Stimulated activated CD4-positive, alpha-beta T cell treated with anti-CD3 and anti-CD28 coated beads, Interleukin-2, amount 100 ng/mL, for 48 hours (primary cell): ENCODE measurements around the gene IRGM.
"Not testable (repeated sequence)": the region's sequence is repeated elsewhere in the genome, so short reads cannot be mapped to it uniquely, and the experiment has no call there.

Experiments used
- DNase-seq, 2 donors: peaks; one replicate each; pipeline ENCODE4 v3.0.0-alpha.2; 2020

IRGM gene, protein sequence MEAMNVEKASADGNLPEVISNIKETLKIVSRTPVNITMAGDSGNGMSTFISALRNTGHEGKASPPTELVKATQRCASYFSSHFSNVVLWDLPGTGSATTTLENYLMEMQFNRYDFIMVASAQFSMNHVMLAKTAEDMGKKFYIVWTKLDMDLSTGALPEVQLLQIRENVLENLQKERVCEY

DNA sequence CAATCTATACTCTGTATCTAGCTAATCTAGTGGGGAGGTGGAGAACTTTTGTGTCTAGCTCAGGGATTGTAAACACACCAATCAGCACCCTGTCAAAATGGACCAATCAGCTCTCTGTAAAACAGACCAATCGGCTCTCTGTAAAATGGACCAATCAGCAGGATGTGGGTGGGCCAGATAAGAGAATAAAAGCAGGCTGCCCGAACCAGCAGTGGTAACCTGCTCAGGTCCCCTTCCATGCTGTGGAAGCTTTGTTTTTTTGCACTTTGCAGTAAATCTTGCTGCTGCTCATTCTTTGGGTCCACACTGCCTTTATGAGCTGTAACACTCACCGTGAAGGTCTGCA, at the start of gene IRGM:
TSS of gene IRGM (plus strand) at position 214 of the 346 bp plus-strand sequence. CDS start 1,603 bp downstream, outside the sequence.
- DNase-seq = not testable (repeated sequence)

DNA sequence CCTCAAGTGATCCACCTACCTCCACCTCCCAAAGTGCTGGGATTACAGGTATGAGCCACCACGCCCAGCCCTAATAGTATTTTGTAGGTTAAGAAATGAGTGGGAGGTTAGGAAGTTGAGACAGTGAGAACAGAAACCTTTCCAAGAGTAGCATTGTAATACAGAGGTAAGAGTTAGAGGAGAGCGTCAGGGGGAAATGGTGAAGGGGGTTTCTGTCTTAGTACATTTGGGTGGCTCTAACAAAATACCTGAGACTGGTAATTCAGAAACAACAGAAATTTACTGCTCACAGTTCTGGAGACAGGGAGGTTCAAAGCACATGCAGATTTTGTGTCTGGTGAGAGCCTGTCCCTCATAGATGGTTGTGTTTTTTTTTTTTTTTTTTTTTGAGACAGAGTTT, 48.9 kb upstream of the IRGM start:
- DNase-seq = no peak

DNA sequence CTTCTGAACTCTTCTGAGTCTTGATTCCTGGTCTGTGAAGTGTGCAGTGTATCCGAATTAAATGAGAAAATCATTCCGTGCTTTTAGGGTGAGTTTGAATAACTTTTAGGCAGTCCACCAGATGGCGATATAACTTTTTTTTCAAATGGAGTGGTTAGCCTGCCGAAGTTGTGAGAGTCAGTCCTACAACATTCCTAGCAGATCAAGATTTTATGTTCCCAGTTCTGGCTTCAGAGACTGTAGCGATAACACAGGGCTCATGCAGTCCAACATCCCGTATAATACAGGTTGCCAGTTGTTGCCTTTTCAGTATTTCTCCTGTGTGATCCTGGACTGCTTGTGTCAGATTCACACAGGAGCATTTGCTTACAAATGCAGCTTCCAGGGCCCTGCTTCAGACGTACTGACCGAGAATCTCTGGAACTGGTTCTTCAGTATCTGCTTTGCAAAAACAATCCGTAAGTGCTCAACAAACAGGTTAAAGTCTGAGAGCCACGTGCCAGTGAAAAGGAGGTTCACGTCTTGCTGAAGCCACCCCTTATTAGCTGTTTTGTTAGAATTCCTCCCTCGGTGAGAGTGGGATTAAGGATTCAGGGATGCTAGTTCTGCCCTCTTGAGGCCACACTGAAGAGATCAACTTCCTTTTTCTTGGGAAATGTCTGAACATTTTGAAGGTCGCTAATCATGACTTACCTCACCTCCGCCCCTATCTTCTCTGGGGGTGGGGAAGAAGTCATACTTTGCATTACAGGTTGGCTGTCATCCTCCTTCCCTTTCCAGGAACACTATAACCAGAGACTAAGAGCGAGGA, 45.0 kb upstream of the IRGM start:
- DNase-seq = no peak

DNA sequence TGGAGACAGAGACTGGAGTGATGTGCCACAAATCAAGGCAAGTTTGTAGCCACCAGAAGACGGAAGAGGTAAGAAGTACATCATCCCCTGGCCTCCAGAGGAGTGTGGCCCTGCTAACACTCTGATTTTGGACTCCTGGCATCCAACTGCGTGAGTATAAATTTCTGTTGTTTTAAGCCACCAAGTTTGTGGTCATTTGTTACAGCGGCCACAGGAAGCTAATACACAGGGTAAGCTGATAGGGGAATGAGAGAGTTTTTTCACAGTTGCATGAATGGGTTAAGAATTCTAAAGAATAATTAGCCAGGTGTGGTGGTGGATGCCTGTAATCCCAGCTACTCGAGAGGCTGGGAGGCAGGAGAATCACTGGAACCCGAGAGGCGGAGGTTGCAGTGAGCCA, 41.9 kb upstream of the IRGM start:
- no peak for DNase-seq

DNA sequence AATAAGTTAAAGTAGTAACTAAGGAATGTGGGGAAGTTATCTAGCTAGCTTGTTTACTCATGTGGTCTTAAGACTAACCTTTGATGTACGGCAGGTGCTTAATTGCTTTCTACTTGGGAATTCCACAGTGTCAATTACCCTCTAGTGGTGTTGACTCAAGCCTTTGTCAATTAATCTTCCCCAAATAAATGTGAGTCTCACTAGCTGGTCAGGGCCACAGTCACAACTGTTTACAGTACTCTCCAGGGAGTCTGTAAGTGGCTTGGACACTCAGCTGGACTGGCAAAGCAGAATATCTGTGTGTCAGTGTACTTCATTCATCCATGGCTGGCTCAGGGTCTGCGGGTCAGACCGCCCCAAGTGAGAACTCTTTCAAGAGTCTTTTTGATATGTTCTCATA, 37.0 kb upstream of the IRGM start:
- DNase-seq = no peak

DNA sequence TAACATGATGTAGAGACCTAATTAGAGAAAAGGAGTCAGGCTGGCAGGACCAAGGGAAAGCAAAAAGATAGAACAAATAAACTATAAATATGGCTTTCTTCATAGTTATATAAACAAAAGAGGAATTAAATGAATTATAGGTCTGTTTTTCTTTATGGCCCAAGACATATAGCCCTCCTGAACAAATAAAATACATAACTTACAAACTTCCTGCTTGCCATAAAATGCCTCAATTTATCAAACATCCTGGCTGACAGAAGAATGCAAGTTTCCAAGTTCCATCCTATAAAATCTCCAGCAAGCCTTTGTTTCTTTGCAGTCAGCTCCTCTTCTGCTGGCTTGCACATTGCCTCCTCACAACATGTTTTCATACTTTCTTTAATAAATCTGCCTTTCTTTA, 31.3 kb upstream of the IRGM start:
- no peak for DNase-seq

DNA sequence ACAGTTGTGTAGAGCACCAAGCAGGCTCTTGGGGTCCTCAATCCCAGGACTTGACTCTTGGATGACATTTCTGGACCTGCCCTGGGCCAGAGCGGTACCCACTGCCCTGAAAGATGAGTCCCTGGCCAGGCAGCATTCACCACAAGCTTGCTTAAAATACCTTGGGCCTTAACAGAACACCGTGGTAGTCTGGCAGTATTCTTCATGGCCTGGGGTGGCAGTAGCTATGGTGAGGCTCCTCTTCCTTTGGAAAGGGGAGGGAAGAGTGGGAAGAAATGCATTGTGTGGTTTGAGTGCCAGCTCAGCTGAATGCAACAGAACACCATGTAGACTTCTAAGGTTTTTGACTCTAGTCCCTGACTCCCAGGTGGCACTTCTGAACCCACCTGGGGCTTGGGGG, 29.4 kb upstream of the IRGM start:
- no peak for DNase-seq

DNA sequence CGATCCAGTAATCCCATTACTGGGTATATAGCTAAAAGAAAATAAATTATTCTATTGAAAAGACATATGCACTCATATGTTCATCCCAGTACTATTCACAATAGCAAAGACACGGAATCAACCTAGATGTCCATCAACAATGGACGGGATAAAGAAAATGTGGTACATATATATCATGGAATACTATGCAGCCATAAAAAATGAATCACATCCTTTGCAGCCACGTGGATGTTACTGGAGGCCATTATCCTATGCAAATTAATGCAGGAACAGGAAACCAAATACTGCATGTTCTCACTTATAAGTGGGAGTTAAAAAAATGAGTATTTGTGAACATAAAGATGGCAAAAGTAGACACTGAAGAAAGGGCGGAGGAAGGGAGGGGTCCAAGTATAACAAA, 16.6 kb upstream of the IRGM start:
- no peak for DNase-seq

DNA sequence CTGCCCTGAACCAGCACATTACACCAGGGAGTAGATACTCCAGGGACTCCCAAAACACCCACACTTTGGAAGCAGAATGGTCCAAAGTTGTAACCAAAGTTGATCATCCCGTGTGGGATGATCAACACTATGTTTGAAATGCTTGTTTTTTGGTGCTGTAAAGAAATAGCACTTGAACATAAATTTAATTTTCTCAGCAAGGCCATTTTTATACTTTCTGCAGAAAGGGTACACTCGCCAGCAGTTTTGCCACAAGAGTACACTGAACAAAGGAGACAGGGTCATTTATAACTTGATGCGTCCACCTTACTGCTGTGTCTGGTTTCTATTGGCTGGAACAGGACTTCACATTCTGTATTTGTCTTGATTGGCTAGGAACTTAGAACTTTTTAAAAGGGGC, 14.5 kb upstream of the IRGM start:
- not testable (repeated sequence) for DNase-seq

DNA sequence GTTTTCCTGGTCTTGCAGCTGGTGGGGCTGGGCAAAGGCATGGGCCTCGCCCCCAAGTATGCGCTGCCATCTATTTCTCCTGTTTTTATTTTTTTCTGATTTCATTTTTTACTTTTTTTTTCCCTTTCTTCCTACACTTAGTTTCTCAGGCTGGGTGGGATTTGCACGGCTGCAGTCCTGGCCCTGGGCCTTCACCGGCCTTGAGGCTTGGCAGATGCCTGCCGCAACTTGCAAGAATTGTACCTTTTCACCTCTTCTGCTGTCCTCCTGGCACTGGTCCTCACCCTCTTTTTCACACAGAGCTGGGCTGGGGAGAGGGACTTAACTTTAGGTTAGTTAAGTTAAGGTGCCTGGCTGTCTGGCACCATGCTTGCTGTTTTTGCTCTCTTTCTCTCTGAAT, 10.3 kb upstream of the IRGM start:
- no peak for DNase-seq

DNA sequence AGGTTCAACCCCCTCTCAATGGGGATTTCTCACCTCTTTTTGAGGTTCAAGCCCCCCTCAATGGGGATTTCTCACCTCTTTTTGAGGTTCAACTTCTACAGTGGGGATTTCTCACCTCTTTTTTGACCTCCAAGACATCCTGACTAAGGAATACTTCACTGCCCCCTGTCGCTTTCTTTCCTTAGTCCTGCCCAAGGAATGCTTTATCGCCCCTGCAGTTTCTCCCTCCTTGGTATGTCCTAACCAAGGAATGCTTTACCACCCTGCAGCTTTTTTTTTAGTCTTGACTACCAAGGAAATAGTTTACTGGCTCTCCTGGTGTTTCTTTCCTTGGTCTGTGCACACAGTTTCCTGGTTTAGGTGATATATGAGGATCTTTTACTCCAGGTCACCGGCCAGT, 9.6 kb upstream of the IRGM start:
- no peak for DNase-seq

DNA sequence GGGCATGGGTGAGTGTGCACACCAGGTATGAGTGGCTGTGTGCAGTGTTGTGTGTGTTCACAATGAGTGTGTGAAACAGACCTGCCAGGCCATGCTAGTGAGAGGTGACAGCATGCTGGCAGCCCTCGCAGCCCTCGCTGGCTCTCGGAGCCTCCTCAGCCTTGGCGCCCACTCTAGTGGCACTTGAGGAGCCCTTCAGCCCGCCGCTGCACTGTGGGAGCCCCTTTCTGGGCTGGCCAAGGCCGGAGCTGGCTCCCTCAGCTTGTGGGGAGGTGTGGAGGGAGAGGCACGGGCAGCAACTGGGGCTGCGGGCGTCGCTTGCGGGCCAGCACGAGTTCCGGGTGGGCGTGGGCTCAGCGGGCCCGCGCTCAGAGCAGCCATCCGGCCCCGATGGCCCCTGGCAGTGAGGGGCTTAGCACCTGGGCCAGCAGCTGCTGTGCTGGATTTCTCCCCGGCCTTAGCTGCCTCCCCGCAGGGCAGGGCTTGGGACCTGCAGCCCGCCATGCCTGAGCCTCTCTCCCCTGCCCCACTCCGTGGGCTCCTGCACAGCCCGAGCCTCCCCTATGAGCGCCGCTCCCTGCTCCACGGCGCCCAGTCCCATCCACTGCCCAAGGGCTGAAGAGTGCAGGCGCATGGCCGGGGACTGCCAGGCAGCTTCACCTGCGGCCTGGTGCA, 999 bp upstream of the IRGM start:
- DNase-seq = not testable (repeated sequence)

DNA sequence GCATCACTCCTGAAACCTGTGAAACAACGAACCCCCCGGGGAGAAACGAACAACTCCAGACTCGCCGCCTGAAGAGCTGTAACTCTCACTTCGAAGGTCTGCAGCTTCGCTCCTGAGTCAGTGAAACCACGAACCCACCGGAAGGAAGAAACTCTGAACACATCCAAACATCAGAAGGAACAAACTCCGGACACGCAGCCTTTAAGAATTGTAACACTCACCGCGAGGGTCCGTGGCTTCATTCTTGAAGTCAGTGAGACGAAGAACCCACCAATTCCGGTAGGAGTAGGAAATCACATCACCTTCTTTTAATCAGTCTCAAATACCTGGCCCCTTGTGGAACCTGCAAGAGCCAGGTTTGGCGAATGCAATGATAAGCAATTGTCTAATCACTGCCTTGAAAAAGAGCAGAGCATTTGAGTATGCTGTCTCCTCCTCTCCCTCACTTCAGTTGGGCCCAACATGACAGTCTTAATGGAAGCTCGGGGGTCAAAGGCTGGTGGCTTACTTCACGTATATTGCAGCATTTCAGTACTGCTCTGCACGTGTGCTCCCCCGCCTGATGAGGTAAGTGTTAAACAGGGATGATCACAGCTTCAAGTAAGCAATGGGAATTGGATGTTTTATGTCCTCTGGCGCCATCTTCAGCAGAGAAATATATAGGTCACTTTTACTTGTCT, 473 bp downstream of the IRGM start:
- DNase-seq = peak; percentile 39 to 56

DNA sequence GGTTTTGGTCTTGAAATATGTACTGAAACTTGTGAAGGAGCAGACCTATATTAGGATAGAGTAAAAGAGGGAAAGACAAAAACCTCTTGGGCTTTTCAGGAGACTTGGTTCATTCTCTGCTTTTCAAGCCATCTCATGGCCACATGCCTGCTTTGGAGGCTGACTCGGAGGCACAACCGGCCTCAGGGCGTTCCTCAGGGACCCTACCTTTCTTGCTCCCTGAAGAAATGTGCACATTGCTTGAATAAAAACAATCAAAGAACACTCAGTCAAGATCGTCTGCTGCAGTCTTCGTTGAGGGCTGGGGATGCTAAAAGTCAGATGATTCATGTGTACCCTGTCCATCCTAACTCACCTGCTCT, 994 bp downstream of the IRGM start:
- DNase-seq = no peak

DNA sequence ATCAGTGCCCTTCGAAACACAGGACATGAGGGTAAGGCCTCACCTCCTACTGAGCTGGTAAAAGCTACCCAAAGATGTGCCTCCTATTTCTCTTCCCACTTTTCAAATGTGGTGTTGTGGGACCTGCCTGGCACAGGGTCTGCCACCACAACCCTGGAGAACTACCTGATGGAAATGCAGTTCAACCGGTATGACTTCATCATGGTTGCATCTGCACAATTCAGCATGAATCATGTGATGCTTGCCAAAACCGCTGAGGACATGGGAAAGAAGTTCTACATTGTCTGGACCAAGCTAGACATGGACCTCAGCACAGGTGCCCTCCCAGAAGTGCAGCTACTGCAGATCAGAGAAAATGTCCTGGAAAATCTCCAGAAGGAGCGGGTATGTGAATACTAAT, 1.9 kb downstream of the IRGM start:
- no peak for DNase-seq

DNA sequence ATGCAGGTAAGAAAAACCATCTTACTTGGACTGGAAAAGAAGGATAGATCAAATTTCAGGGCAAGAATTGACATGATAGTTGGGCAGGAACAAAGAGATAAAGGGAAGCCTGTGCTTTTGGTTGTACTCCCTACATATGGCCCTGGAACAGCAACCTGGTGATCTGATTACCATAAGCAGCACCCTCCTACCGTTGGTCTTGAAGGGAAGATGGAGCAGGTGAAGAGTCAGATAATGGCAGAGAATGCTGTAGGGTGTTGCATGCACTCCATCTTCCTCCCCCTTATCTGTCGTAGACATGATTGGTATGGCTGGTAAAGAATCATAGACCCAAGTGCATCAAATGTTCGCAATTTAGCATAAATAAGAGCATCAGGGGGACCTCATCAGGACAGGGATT, 4.7 kb downstream of the IRGM start:
- no peak for DNase-seq

DNA sequence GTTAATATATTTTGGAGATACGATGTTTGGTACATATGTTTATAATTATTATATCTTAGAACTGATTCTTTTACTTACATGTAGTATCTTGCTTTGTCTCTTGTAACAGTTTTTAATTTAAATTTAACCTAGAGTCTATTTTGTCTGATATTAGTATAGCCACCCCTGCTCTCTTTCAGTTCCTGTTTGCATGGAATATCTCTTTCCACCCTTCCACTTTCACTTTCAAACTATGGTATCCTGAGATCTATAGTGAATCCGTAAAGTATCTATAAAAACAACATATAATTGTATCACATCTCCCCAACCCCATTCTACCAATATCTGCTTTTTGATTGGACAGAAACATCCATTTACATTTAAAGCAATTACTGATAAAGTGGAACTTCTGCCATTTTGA, 7.2 kb downstream of the IRGM start:
- DNase-seq = no peak

DNA sequence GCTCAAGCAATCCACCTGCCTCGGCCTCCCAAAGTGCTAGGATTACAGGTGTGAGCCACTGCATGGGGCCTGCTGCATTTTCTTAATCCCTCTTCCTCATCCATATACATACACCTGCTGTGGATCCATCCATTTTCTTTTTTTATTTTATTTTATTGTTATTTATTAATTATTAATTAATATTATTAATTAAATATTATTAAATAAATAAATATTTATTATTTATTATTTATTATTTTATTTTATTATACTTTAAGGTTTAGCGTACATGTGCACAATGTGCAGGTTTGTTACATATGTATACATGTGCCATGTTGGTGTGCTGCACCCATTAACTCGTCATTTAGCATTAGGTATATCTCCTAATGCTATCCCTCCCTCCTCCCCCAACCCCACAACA, 10.4 kb downstream of the IRGM start:
- not testable (repeated sequence) for DNase-seq

DNA sequence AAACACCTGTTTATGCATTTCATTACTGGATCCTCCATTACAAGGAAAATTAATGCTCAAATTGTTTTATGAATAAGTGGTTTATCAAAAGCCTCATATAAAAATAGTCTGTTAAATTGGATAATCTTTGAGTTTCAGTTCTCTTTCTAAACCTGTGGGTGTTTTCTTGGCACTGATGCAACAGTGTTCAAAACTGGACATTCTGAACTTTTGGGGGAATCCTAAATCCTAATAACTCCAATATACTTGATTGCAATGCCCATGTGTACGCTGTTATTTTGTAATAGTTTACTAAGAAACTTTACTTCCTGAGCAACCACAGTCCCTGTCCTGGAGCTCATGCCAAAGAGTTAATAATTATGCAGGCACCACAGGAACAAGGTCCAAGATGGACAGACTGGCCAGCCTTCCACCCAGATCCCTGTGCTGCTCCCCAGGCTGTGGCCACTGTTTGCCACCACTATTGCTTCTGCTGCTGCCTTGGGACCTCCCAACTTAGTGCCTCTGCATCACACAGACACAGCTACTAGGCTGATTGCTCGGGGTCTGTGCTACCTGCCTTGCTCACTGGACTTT, 14.0 kb downstream of the IRGM start:
- DNase-seq = no peak

DNA sequence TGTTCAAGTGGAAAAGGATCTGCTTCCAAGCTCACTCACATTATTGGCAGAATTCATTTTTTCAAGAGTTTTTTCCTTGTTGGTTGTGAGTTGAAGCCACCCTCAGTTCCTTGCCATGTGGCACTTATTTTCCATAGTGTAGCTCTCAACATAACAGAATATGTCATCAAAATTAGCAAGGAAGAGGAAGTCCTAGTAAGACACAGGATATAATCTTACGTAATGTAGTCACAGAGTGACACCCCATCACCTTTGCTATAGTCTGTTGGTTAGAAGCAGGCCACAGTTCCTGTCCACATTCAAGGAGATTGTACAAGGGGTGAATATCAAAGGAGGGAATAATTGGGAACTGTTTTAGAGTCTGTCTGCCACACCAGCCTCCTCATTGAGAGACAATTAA, 15.7 kb downstream of the IRGM start:
- DNase-seq = no peak

DNA sequence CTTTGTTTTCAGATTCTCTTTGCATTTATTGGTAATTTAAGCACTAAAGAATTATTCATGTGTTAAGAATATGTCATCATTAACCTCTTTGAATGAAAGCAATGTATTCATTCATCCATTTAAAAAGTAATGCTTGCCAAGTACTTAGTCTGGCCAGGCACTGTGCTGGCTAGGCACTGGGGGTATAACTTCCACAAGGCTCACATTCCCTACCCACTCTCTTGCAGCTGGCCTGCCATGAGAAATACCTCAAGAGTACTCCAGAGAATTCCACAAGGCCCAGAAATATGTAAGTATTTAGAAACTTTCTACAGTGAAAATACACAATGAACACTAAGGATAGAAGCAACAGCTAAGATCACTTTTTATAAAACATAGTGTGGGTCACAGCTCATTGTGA, 33.0 kb downstream of the IRGM start:
- DNase-seq = no peak

DNA sequence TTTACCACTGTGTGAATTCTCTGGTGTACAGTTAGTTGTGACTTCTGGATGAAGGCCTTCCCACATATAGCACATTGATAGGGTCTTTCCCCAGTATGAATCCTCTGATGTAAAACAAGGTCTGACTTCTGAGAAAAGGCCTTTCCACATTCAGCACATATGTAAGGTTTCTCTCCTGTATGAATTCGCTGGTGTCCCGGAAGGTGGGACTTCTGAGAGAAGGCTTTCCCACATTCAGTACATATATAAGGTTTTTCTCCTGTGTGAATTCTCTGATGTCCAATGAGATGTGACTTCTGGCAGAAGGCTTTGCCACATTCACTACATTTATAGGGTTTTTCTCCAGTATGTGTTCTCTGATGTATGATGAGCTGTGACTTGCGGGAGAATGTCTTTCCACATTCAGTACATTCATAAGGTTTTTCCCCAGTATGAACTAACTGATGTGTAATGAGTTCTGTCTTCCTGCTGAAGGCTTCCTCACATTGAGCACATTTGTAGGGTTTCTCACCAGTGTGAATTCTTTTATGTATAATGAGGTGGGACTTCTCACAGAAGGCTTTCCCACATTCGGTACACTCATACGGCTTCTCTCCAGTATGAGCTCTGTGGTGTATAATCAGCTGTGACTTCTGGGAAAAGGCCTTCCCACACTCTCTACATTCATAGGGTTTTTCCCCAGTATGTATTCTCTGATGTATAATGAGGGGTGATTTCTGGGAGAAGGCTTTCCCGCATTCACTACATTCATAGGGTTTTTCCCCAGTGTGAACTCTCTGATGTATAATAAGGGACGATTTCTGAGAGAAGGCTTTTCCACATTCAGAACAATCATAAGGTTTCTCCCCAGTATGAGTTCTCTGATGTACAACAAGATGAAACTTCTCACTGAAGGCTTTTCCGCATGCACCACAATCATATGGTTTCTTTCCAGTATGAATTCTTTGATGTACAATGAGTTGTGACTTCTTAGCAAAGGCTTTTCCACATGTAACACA, 49.4 kb downstream of the IRGM start:
- DNase-seq = no peak
